ENCODE results near the gene JAM3. TPM values are rescaled to one million over a fixed set of nuclear protein-coding genes. Genes with fewer than 3 reads are reported as not detected.
A peak's percentile ranks its signal among the peaks of the same experiment; 100 is the strongest.

The JAM3 gene
- total RNA-seq (28.0 and 29.6 TPM in 2 replicates), polyA plus RNA-seq (13.5 and 23.2 TPM in 2 replicates), polyA minus RNA-seq (11.6 and 12.9 TPM in 2 replicates)
- total RNA-seq (2013) = 15.5 TPM

DNA sequence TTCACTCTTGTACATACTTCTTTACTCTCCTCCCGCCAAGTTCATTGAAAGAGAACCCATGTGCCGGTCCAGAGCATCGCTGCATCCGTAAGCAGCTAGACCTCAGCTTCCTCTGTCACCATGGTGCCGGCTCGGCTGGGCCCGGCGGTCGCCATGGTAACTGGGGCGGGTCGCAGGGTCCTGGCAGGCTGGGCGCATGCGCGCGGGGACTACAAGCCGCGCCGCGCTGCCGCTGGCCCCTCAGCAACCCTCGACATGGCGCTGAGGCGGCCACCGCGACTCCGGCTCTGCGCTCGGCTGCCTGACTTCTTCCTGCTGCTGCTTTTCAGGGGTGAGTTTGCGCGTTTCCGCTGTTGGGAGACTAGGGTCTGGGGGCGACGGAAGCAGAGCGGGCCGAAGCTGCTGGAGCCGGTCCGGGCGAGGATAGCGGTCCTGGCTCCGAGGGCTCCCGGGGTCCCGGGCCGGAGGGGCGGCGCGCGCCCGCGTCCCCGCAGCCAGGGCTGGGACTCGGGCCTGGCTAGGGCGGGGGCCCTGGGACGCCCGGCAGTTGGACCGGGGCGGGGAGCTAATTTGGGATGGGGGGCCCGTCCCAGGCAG is at the start of gene JAM3:
TSS of gene JAM3 (plus strand) at position 244 of the 597 bp plus-strand sequence. CDS start at position 256, 12 bp downstream.
- Histone ChIP-seq H3K4me2 (replicated peaks; ENCODE audit: low read depth, low read length, poor library complexity, severe bottlenecking) (peak within 1 kb of the TSS; percentile 91), H2AFZ (ENCODE audit: insufficient read depth, low read depth, low read length, poor library complexity, severe bottlenecking) (peak within 1 kb of the TSS; percentile 81), H3K9ac (ENCODE audit: low read length) (peak within 1 kb of the TSS; percentile 73), H3K4me1 (ENCODE audit: control insufficient read depth in 2 of 2, insufficient read depth in 2 of 2, low read length in 2 of 2) (peaks cover 21 to 32% of the 10 kb centered on the region in 2 donors), H3K79me2 (ENCODE audit: control insufficient read depth, insufficient read depth, low read length) (peaks cover 5% of the 10 kb centered on the region), H4K20me1 (ENCODE audit: control insufficient read depth, insufficient read depth, low read length, poor library complexity, severe bottlenecking) (no peaks in the 10 kb centered on the region), H3K27me3 (replicated peaks in 1 of 4; ENCODE audit: control extremely low read depth in 1 of 4, control insufficient read depth in 3 of 4, insufficient read depth in 4 of 4, low read length in 3 of 4) (no peaks in the 10 kb centered on the region), H3K36me3 (replicated peaks in 1 of 2; ENCODE audit: control extremely low read depth in 1 of 2, control insufficient read depth in 1 of 2, extremely low read depth in 1 of 2, insufficient read depth in 2 of 2, low read length in 1 of 2) (no peaks in the 10 kb centered on the region), H3K27ac (ENCODE audit: low read length in 2 of 2) (peak within 1 kb of the TSS in 1 of 2 donors; percentile 78), H3K4me3 (ENCODE audit: control extremely low read depth in 1 of 5, extremely low read depth in 1 of 5, insufficient read depth in 1 of 5, low read depth in 2 of 5, low read length in 4 of 5) (peak within 1 kb of the TSS in 4 of 5 experiments; percentile 40 to 75 (median 66)), H3K9me3 (ENCODE audit: control extremely low read depth in 1 of 3, control insufficient read depth in 2 of 3, insufficient read depth in 1 of 3, low read length in 2 of 3) (no peaks in the 10 kb centered on the region)
- no peaks in the 10 kb centered on the region for H3K9me3 Mint-ChIP-seq (ENCODE audit: insufficient read depth)
- CTCF ChIA-PET = interaction anchor here (0.9 to 1.8 kb wide), 5 partner anchors 17 to 71 kb away, joined by 3 to 11 read pairs (median 3); no protein-coding TSS in a partner anchor
- DNase-seq (peak; percentile 98), ATAC-seq (ENCODE audit: low read depth) (peak; percentile 85)
- under 1% methylated on average over 54 of the region's 57 CpGs for WGBS (ENCODE audit: insufficient coverage)
- intact Hi-C loops (cut with micrococcal nuclease) = loop anchor here (1.0 to 2.0 kb wide), 4 partner anchors 18 to 184 kb away; partner anchors contain the start of genes ACAD8, IGSF9B, THYN1 and VPS26B
- H3K27me3 Mint-ChIP-seq = peaks cover 13% of the 10 kb centered on the region
- peaks cover 42% of the 10 kb centered on the region for H3K4me1 Mint-ChIP-seq
- TF ChIP-seq, protein P1, sequence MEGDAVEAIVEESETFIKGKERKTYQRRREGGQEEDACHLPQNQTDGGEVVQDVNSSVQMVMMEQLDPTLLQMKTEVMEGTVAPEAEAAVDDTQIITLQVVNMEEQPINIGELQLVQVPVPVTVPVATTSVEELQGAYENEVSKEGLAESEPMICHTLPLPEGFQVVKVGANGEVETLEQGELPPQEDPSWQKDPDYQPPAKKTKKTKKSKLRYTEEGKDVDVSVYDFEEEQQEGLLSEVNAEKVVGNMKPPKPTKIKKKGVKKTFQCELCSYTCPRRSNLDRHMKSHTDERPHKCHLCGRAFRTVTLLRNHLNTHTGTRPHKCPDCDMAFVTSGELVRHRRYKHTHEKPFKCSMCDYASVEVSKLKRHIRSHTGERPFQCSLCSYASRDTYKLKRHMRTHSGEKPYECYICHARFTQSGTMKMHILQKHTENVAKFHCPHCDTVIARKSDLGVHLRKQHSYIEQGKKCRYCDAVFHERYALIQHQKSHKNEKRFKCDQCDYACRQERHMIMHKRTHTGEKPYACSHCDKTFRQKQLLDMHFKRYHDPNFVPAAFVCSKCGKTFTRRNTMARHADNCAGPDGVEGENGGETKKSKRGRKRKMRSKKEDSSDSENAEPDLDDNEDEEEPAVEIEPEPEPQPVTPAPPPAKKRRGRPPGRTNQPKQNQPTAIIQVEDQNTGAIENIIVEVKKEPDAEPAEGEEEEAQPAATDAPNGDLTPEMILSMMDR (IDR thresholded peaks at IDR 0.05) = no peak
- TF ChIP-seq EZH2 (IDR thresholded peaks at IDR 0.05; ENCODE audit: borderline replicate concordance, insufficient read depth, low read depth, low read length, poor library complexity, severe bottlenecking) = no peak
- H3K4me3 Mint-ChIP-seq = peak within 1 kb of the TSS; percentile 92
- POLR2A ChIA-PET = no interaction called here
- peak within 1 kb of the TSS; percentile 90 for H3K27ac Mint-ChIP-seq

DNA sequence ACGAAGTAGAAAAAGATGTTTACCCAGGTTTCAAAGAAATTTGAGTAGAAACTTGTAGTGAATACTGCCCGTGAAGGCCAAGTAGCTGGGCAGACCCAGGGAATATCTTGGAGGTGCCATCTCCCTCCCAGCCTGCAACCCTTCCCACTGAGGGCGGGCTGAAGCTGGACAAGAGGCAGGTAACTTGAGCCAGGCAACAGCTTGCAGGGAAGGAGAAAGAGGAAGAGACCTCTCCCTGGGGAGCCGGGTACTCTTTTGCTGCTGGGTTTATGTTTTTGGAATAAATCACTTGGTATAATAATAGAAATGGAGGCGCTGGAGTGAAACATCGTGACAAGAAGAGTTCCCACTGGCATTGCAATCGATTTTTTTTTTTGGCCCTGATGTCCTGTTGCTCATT is 49.4 kb upstream of the JAM3 start:
- no peak for TF ChIP-seq EZH2 (IDR thresholded peaks at IDR 0.05; ENCODE audit: borderline replicate concordance, insufficient read depth, low read depth, low read length, poor library complexity, severe bottlenecking)
- no peak overlapping the region for H3K4me2 ChIP-seq (replicated peaks; ENCODE audit: low read depth, low read length, poor library complexity, severe bottlenecking)
- no peak overlapping the region for H3K4me3 Mint-ChIP-seq
- POLR2A ChIA-PET = no interaction called here
- intact Hi-C loops (cut with micrococcal nuclease) = no loop called here
- H3K36me3 ChIP-seq (replicated peaks in 1 of 2; ENCODE audit: control extremely low read depth in 1 of 2, control insufficient read depth in 1 of 2, extremely low read depth in 1 of 2, insufficient read depth in 2 of 2, low read length in 1 of 2) = no peaks in the 10 kb centered on the region
- H3K4me1 ChIP-seq (ENCODE audit: control insufficient read depth in 2 of 2, insufficient read depth in 2 of 2, low read length in 2 of 2) = no peaks in the 10 kb centered on the region
- no peaks in the 10 kb centered on the region for H4K20me1 ChIP-seq (ENCODE audit: control insufficient read depth, insufficient read depth, low read length, poor library complexity, severe bottlenecking)
- no peak overlapping the region for H3K27ac ChIP-seq (ENCODE audit: low read length in 2 of 2)
- 37% methylated on average over 2 of the region's 7 CpGs for WGBS (ENCODE audit: insufficient coverage)
- no peak overlapping the region for H3K27ac Mint-ChIP-seq
- peaks cover 0 to 10% (median 2%) of the 10 kb centered on the region in 4 experiments for H3K27me3 ChIP-seq (replicated peaks in 1 of 4; ENCODE audit: control extremely low read depth in 1 of 4, control insufficient read depth in 3 of 4, insufficient read depth in 4 of 4, low read length in 3 of 4)
- no peaks in the 10 kb centered on the region for H3K79me2 ChIP-seq (ENCODE audit: control insufficient read depth, insufficient read depth, low read length)
- peaks cover 26% of the 10 kb centered on the region for H3K27me3 Mint-ChIP-seq
- no peak overlapping the region for H2AFZ ChIP-seq (ENCODE audit: insufficient read depth, low read depth, low read length, poor library complexity, severe bottlenecking)
- CTCF ChIA-PET = interaction anchor here (0.7 to 1.6 kb wide), 3 partner anchors 12 to 367 kb away, joined by 4 to 5 read pairs (median 5); no protein-coding TSS in a partner anchor
- peaks cover 0 to 2% (median 0%) of the 10 kb centered on the region in 3 donors for H3K9me3 ChIP-seq (ENCODE audit: control extremely low read depth in 1 of 3, control insufficient read depth in 2 of 3, insufficient read depth in 1 of 3, low read length in 2 of 3)
- H3K4me3 ChIP-seq (ENCODE audit: control extremely low read depth in 1 of 5, extremely low read depth in 1 of 5, insufficient read depth in 1 of 5, low read depth in 2 of 5, low read length in 4 of 5) = no peak overlapping the region
- H3K9ac ChIP-seq (ENCODE audit: low read length) = no peak overlapping the region
- ATAC-seq (ENCODE audit: low read depth) = no peak
- no peaks in the 10 kb centered on the region for H3K9me3 Mint-ChIP-seq (ENCODE audit: insufficient read depth)
- no peaks in the 10 kb centered on the region for H3K4me1 Mint-ChIP-seq
- DNase-seq = no peak

Data from B cell (primary cell).